Gastrocnemius medialis (tissue), 4 donors: ENCODE data around the gene STAM2. TPM values are rescaled to one million over a fixed set of nuclear protein-coding genes. Genes with fewer than 3 reads are reported as not detected.
A peak's percentile ranks its signal among the peaks of the same experiment; 100 is the strongest.

ENCODE experiments used
- ATAC-seq, 2 donors: fragments of 150-250 bp; one replicate each; pipeline ENCODE4 v1.9.1; 2016
- DNase-seq, 2 donors: peaks; one replicate each; pipeline ENCODE4 v3.0.0-alpha.2; 2019
- H3K27ac ChIP-seq, 4 donors: fragments of 200-600 bp; sonication (generic); 1 replicate in 1 of 4; 2 replicates in 3 of 4; pipeline ENCODE4 v1.5.1; 2016 to 2018; ENCODE audit warnings: mild to moderate bottlenecking in 2 of 4, moderate library complexity in 1 of 4
- H3K27me3 ChIP-seq, 3 donors: fragments of 200-600 bp; sonication (generic) in 2 of 3; 1 replicate in 1 of 3; 2 replicates in 2 of 3; pipeline versions ENCODE4 v1.5.1 to v1.6.0; 2016 to 2019; ENCODE audit warnings: mild to moderate bottlenecking in 1 of 3, moderate library complexity in 1 of 3
- H3K36me3 ChIP-seq, 2 donors: fragments of 200-600 bp; sonication (generic) in 1 of 2; one replicate each; pipeline ENCODE4 v1.5.1; 2017 to 2018
- H3K4me1 ChIP-seq, 2 donors: fragments of 200-600 bp; sonication (generic) in 1 of 2; one replicate each; pipeline ENCODE4 v1.5.1; 2016 to 2017; ENCODE audit warnings: mild to moderate bottlenecking in 2 of 2
- H3K4me3 ChIP-seq, 4 donors: fragments of 200-600 bp; sonication (generic) in 3 of 4; 1 replicate in 1 of 4; 2 replicates in 3 of 4; pipeline ENCODE4 v1.5.1; 2016 to 2019; ENCODE audit warnings: mild to moderate bottlenecking in 2 of 4
- H3K9me3 ChIP-seq, 3 donors: fragments of 200-600 bp; sonication (generic) in 2 of 3; 1 replicate in 1 of 3; 2 replicates in 2 of 3; pipeline ENCODE4 v1.5.1; 2016 to 2019
- CTCF ChIP-seq, 5 experiments: fragments of 450-650 bp in 3 of 5; fragments of 200-600 bp in 2 of 5; sonication (generic) in 2 of 5; IDR thresholded peaks in 4 of 5; conservative IDR thresholded peaks in 1 of 5; 1 replicate in 4 of 5; 2 replicates in 1 of 5; pipeline ENCODE4 v1.5.1; 2016 to 2019; ENCODE audit warnings: antibody characterized with exemption in 5 of 5, mild to moderate bottlenecking in 3 of 5, moderate library complexity in 3 of 5
- POLR2A ChIP-seq, 2 donors: fragments of 450-650 bp; IDR thresholded peaks; one replicate each; pipeline ENCODE4 v1.6.1; 2017; ENCODE audit warnings: antibody characterized with exemption in 2 of 2, mild to moderate bottlenecking in 2 of 2, moderate library complexity in 2 of 2
- in situ Hi-C, 4 donors: fragments of 200-750 bp; cut with MboI; loops; one replicate each; pipeline versions ENCODE4 v1.15.0 to v1.8.0; 2017; ENCODE audit warnings: low sequenced_read_pairs in 4 of 4
- intact Hi-C: fragments of 100-400 bp; cut with DNase I; formaldehyde crosslinking; loops from one replicate; pipeline ENCODE4 v1.15.1; 2023; ENCODE audit warnings: low total_unique reads
- total RNA-seq, 4 donors: library from RNA; depleted of rRNA; stranded (reverse); fragments of >200 nt; gene quantifications; one replicate each; pipeline versions ENCODE4 v1.1.0 to v1.2.3, GENCODE V29; 2016

STAM2 gene
- 10 to 100 TPM; 16.7 to 31.8 (median 20.3) TPM for total RNA-seq

DNA sequence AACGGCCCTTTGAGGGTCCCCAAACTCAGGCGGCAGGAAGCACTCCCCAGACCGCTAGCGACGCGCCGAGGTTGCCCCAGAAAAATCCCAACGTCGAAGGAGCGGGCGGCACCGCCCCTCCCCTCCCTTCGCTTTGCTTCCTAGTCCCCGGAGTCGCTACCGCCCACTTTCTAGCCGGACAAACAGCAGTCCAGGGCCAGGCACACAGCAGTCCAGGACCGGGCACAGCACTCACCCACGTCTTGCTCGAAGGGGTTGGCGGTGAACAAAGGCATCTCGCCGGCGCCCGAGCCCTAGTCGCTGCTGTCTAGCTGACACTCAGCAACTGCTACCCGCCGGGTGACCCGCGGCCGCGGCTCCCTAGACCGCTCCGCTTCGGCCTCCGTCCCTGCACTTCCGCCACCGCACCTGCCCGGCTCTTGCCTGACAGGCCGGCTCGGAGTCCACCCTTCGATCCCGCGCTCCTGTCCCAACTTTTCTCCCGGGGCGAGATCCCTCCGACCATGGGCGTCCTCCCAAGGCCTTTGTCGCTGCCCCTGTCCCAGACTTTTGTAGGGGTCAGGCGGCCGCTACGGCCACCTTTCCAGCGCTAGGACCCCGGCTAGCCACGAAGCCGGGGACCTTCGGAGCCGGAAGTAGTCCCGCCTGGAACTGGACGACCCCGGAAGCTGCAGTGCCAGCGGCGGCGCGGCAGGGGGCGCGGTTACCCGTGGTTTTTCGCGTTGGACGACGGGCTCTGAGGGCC lies at the start of gene STAM2:
Gene STAM2 (minus strand): TSS at position 396 of the 745 bp plus-strand sequence. CDS start 121 bp downstream, at position 275.
- Histone ChIP-seq H3K4me3 (peak within 1 kb of the TSS; percentile 70 to 95 (median 80)), H3K4me1 (peaks cover 27 to 31% of the 10 kb centered on the region in 2 donors), H3K27ac (peak within 1 kb of the TSS; percentile 87 to 97 (median 92)), H3K9me3 (no peaks in the 10 kb centered on the region), H3K36me3 (no peaks in the 10 kb centered on the region), H3K27me3 (no peaks in the 10 kb centered on the region)
- DNase-seq (peak; percentile 84 to 90), ATAC-seq (peak; percentile 95 to 96)
- in situ Hi-C loops: loop anchor here in 1 of 4 donors (10.0 kb wide), 1 partner anchor 141 kb away; no protein-coding TSS in a partner anchor
- intact Hi-C loops: loop anchor here (1.0 to 5.0 kb wide), 6 partner anchors 139 to 1342 kb away; partner anchors contain the start of genes ARL6IP6 and FMNL2
- TF ChIP-seq CTCF (IDR thresholded peaks at IDR 0.05 in 4 of 5, conservative IDR thresholded peaks at IDR 0.05 in 1 of 5) (peak; percentile 93 to 98 (median 96)), POLR2A (IDR thresholded peaks at IDR 0.05) (peak; percentile 74 to 78)

GRCh38 chr2:152223977-152224376 lies 48.4 kb upstream of the STAM2 start:
- Histone ChIP-seq H3K4me1 (peaks cover 7 to 14% of the 10 kb centered on the region in 2 donors), H3K27me3 (no peaks in the 10 kb centered on the region), H3K4me3 (no peak overlapping the region), H3K27ac (peak overlapping the region; percentile 1 to 38 (median 20)), H3K36me3 (no peaks in the 10 kb centered on the region), H3K9me3 (no peaks in the 10 kb centered on the region)
- DNase-seq: no peak
- no peak for TF ChIP-seq CTCF (IDR thresholded peaks at IDR 0.05 in 4 of 5, conservative IDR thresholded peaks at IDR 0.05 in 1 of 5)
- in situ Hi-C loops (no loop called here), intact Hi-C loops (no loop called here)
- ATAC-seq: no peak

DNA sequence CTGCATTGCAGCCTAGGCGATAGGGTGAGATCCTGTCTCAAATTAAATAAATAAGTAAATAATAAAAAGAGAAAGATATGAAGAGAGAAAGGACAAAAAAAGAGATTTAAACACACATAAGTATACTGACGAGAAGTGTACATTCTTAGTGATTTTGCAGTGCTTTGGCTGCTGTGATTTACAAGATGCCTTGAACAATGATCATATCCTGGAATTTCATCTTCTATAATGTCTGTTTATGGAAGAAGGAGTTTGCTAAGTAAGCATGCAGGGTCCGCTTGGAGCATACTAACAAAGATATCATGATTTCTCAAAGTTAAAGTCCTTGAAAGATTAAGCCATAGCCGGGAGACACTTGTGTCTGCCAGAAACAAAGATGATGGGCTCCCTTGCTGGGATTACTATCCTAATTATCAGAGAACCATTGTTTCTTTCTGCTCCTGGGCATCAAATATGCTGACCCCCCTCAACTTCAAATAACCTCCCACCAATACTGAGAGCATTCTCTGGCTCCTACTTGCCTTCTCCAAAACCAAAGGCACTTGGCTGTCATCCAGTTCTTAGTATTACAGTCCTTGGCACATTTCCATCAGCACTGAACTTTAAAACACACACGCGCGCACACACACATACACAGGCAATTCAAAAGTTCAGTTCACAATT lies 47.5 kb upstream of the STAM2 start:
- intact Hi-C loops: no loop called here
- H3K36me3 ChIP-seq: no peaks in the 10 kb centered on the region
- peak; percentile 53 to 72 for ATAC-seq
- in situ Hi-C loops: no loop called here
- TF ChIP-seq CTCF (IDR thresholded peaks at IDR 0.05 in 4 of 5, conservative IDR thresholded peaks at IDR 0.05 in 1 of 5) (no peak), POLR2A (IDR thresholded peaks at IDR 0.05) (no peak)
- no peaks in the 10 kb centered on the region for H3K27me3 ChIP-seq
- peak overlapping the region in 1 of 4 donors; percentile 1 for H3K27ac ChIP-seq
- peak; percentile 31 to 32 for DNase-seq
- no peaks in the 10 kb centered on the region for H3K9me3 ChIP-seq
- H3K4me3 ChIP-seq: peak overlapping the region in 1 of 4 donors; percentile 11
- peaks cover 7 to 14% of the 10 kb centered on the region in 2 donors for H3K4me1 ChIP-seq

DNA sequence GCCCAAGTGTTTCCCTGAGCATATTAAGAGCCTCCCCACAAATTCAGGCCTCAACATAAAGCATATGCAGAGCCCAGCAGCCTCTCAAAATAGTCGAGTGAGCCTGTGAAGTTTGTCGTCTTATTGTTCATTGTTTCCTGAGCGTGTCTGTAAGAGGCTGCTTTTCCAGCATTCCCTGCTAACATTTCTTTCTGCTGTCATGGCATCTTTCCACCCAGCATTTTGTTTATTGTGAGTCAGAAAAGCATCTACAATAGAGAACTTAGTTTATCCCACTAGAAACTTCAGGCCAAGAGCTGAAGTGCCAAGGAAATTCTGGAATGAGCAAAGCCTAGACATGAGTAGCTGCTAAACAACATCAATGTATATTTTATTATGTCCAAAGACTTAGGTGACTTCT lies 46.3 kb upstream of the STAM2 start:
- TF ChIP-seq CTCF (IDR thresholded peaks at IDR 0.05 in 4 of 5, conservative IDR thresholded peaks at IDR 0.05 in 1 of 5) (no peak), POLR2A (IDR thresholded peaks at IDR 0.05) (no peak)
- no peaks in the 10 kb centered on the region for H3K9me3 ChIP-seq
- H3K4me1 ChIP-seq: peaks cover 7 to 14% of the 10 kb centered on the region in 2 donors
- no peaks in the 10 kb centered on the region for H3K27me3 ChIP-seq
- intact Hi-C loops (no loop called here), in situ Hi-C loops (no loop called here)
- no peak overlapping the region for H3K4me3 ChIP-seq
- no peaks in the 10 kb centered on the region for H3K36me3 ChIP-seq
- ATAC-seq: no peak
- no peak overlapping the region for H3K27ac ChIP-seq
- DNase-seq: no peak
